NT2/D1 (cell line): ENCODE data around the gene ITPRID2.
A peak's percentile ranks its signal among the peaks of the same experiment; 100 is the strongest.

Experiments
- DNase-seq: peaks from one replicate; pipeline ENCODE4 v3.0.0-alpha.2; 2011; ENCODE audit warnings: low read depth, low spot score
- H3K27me3 ChIP-seq: 2 replicates; pipeline ENCODE4 v1.6.0; 2011; ENCODE audit warnings: mild to moderate bottlenecking; ENCODE audit not compliant: insufficient read length, insufficient read depth
- H3K36me3 ChIP-seq: 2 replicates; pipeline ENCODE4 v1.6.1; 2011; ENCODE audit warnings: mild to moderate bottlenecking, low read length, mixed read lengths; ENCODE audit not compliant: insufficient read depth, insufficient read length
- H3K4me1 ChIP-seq: 2 replicates; pipeline ENCODE4 v1.5.1; 2011; ENCODE audit not compliant: insufficient read depth, insufficient read length
- H3K4me3 ChIP-seq: 2 replicates; pipeline ENCODE4 v1.5.1; 2011; ENCODE audit warnings: low read depth; ENCODE audit not compliant: insufficient read length
- H3K9ac ChIP-seq: 2 replicates; pipeline ENCODE4 v1.6.0; 2011; ENCODE audit warnings: low read depth; ENCODE audit not compliant: insufficient read length
- H3K9me3 ChIP-seq: 2 replicates; pipeline ENCODE4 v1.5.1; 2011; ENCODE audit warnings: mild to moderate bottlenecking, low read length; ENCODE audit not compliant: insufficient read depth
- SUZ12 ChIP-seq: IDR thresholded peaks from 2 replicates; pipeline ENCODE4 v1.6.1; 2011; ENCODE audit not compliant: insufficient read length, insufficient read depth; ENCODE audit errors: extremely low read depth
- YY1 ChIP-seq: IDR thresholded peaks from 2 replicates; pipeline ENCODE4 v1.6.1; 2011; ENCODE audit not compliant: insufficient read length, insufficient read depth
- ZNF274 ChIP-seq: IDR thresholded peaks from 2 replicates; pipeline ENCODE4 v1.6.1; 2011; ENCODE audit warnings: mild to moderate bottlenecking, low read depth, low read length

The ITPRID2 gene

GRCh38 chr2:181894381-181894780, 2.9 kb downstream of the ITPRID2 start:
- no peak for DNase-seq
- Histone ChIP-seq H3K27me3 (peaks cover 14% of the 10 kb centered on the region), H3K4me3 (no peak overlapping the region), H3K9me3 (no peaks in the 10 kb centered on the region), H3K9ac (no peak overlapping the region), H3K36me3 (peaks cover 18% of the 10 kb centered on the region), H3K4me1 (no peaks in the 10 kb centered on the region)
- TF ChIP-seq ZNF274 (no peak), YY1 (no peak), SUZ12 (no peak)

- no peaks in the 10 kb centered on the region for H3K4me1 ChIP-seq
- peaks cover 5% of the 10 kb centered on the region for H3K27me3 ChIP-seq
- DNase-seq = no peak
- no peaks in the 10 kb centered on the region for H3K9me3 ChIP-seq
- TF ChIP-seq SUZ12 (no peak), ZNF274 (no peak), YY1 (no peak)
- no peak overlapping the region for H3K4me3 ChIP-seq
- peaks cover 28% of the 10 kb centered on the region for H3K36me3 ChIP-seq
- no peak overlapping the region for H3K9ac ChIP-seq
Observed at GRCh38 chr2:181895818-181896217, 4.3 kb downstream of the ITPRID2 start.

GRCh38 chr2:181896286-181896685, 4.8 kb downstream of the ITPRID2 start:
- Histone ChIP-seq H3K4me3 (no peak overlapping the region), H3K36me3 (peaks cover 32% of the 10 kb centered on the region), H3K4me1 (no peaks in the 10 kb centered on the region)

GRCh38 chr2:181900007-181900651, 8.6 kb downstream of the ITPRID2 start:
- no peak for DNase-seq
- H3K27me3 ChIP-seq = no peaks in the 10 kb centered on the region
- TF ChIP-seq YY1 (no peak), ZNF274 (no peak), SUZ12 (no peak)
- no peak overlapping the region for H3K9ac ChIP-seq
- H3K9me3 ChIP-seq = no peaks in the 10 kb centered on the region
- H3K36me3 ChIP-seq = peaks cover 53% of the 10 kb centered on the region
- H3K4me1 ChIP-seq = no peaks in the 10 kb centered on the region
- no peak overlapping the region for H3K4me3 ChIP-seq

More at GRCh38 chr2:181896286-181896685, 4.8 kb downstream of the ITPRID2 start:
- TF ChIP-seq YY1 (no peak), SUZ12 (no peak), ZNF274 (no peak)
- H3K9ac ChIP-seq = no peak overlapping the region
- H3K27me3 ChIP-seq = peaks cover under 1% of the 10 kb centered on the region
- no peaks in the 10 kb centered on the region for H3K9me3 ChIP-seq
- no peak for DNase-seq

GRCh38 chr2:181902625-181903024, 11.1 kb downstream of the ITPRID2 start:
- Histone ChIP-seq H3K9me3 (no peaks in the 10 kb centered on the region), H3K36me3 (peaks cover 58% of the 10 kb centered on the region), H3K4me1 (no peaks in the 10 kb centered on the region), H3K4me3 (no peak overlapping the region), H3K27me3 (no peaks in the 10 kb centered on the region), H3K9ac (no peak overlapping the region)
- TF ChIP-seq ZNF274 = no peak
- no peak for TF ChIP-seq YY1
- TF ChIP-seq SUZ12 = no peak
- no peak for DNase-seq

- no peaks in the 10 kb centered on the region for H3K27me3 ChIP-seq
- no peak overlapping the region for H3K4me3 ChIP-seq
- peak; percentile 15 for DNase-seq
Observed at GRCh38 chr2:181904022-181904632, 12.6 kb downstream of the ITPRID2 start.

GRCh38 chr2:181907057-181907456, 15.5 kb downstream of the ITPRID2 start:
- no peak overlapping the region for H3K9ac ChIP-seq
- no peaks in the 10 kb centered on the region for H3K27me3 ChIP-seq
- H3K4me3 ChIP-seq = no peak overlapping the region
- peaks cover 48% of the 10 kb centered on the region for H3K36me3 ChIP-seq
- no peak for TF ChIP-seq ZNF274
- no peak for TF ChIP-seq SUZ12
- no peak for DNase-seq
- no peaks in the 10 kb centered on the region for H3K4me1 ChIP-seq
- H3K9me3 ChIP-seq = no peaks in the 10 kb centered on the region

More at GRCh38 chr2:181904022-181904632, 12.6 kb downstream of the ITPRID2 start:
- Histone ChIP-seq H3K9me3 (no peaks in the 10 kb centered on the region), H3K9ac (no peak overlapping the region), H3K36me3 (peaks cover 50% of the 10 kb centered on the region), H3K4me1 (no peaks in the 10 kb centered on the region)
- TF ChIP-seq ZNF274 (no peak), YY1 (no peak), SUZ12 (no peak)
